Ishikawa (cell line): ENCODE data around the gene PDZK1IP1.

ENCODE experiments used
- CEBPB ChIP-seq: IDR thresholded peaks from 2 replicates; pipeline ENCODE4 v1.6.1; 2012
- CREB1 ChIP-seq: IDR thresholded peaks from 2 replicates; pipeline ENCODE4 v1.6.1; 2012; ENCODE audit warnings: low read depth
- EGR1 ChIP-seq: IDR thresholded peaks from 2 replicates; pipeline ENCODE4 v1.6.1; 2012
- EP300 ChIP-seq: IDR thresholded peaks from 2 replicates; pipeline ENCODE4 v1.6.1; 2012; ENCODE audit warnings: borderline replicate concordance
- FOXM1 ChIP-seq: IDR thresholded peaks from 2 replicates; pipeline ENCODE4 v1.6.1; 2012; ENCODE audit warnings: low read depth, borderline replicate concordance
- NFIC ChIP-seq: IDR thresholded peaks from 2 replicates; pipeline ENCODE4 v1.6.1; 2012
- RAD21 ChIP-seq: IDR thresholded peaks from 2 replicates; pipeline ENCODE4 v1.6.1; 2012; ENCODE audit warnings: low read depth
- TAF1 ChIP-seq: IDR thresholded peaks from 2 replicates; pipeline ENCODE4 v1.6.1; 2012; ENCODE audit warnings: low read depth, mild to moderate bottlenecking
- TCF12 ChIP-seq: IDR thresholded peaks from 2 replicates; pipeline ENCODE4 v1.6.1; 2012; ENCODE audit warnings: low read depth
- TEAD4 ChIP-seq: IDR thresholded peaks from 2 replicates; pipeline ENCODE4 v1.6.1; 2012
- YY1 ChIP-seq: IDR thresholded peaks from 2 replicates; pipeline ENCODE4 v1.6.1; 2012; ENCODE audit warnings: low read depth
- ZBTB7A ChIP-seq: IDR thresholded peaks from 2 replicates; pipeline ENCODE4 v1.6.1; 2012; ENCODE audit warnings: low read depth
- TF ChIP-seq, protein P1 (sequence below): IDR thresholded peaks from 2 replicates; pipeline ENCODE4 v1.6.1; 2012
- TF ChIP-seq, protein P2 (sequence below): IDR thresholded peaks from 2 replicates; pipeline ENCODE4 v1.6.1; 2012
- TF ChIP-seq, protein P3 (sequence below): IDR thresholded peaks from 2 replicates; pipeline ENCODE4 v1.6.1; 2012; ENCODE audit warnings: low read depth, mild to moderate bottlenecking

Gene PDZK1IP1

DNA sequence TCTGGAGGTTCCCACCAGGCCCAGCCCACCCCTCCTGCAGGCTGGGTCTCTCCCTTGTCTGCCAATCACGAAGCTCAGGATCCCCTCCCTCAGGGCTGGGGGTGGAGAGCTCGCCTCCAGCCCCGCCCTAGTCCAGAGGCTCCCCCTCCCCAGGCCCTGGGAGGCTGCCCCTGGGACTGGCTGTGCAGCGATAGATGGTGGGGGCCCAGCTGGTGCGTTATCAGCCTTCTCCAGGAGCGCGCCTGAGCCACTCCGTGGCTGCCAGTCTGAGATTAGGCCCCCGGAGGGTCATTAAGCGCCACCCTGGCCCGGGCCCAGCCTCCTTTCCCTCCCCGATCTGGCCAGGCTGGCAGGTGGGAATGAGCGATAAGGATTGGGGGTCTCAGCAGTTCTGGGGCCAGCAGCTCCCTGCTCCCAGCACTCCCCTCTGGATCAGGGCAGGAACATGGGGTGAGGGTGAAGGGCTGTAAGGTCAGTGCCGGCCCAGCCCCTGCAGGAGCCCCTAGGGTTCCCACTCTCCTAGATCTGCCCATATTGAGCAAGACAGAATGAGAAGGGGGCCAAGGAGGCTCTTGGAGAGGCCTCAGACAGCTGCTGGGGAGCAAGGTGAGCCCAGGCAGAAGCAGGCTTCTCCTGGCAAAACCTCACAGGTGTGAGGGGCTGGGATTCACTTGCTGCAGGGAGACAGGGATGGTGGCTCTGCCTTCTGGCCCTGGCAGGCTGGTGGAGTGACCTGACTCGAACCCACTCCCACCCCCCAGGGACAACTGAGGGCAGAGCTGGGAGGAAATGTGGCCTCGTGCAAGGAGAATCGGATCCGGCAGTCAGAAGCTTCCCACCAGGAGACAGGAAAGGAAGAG lies 8.5 kb downstream of the PDZK1IP1 start:
- TF ChIP-seq, protein P1, sequence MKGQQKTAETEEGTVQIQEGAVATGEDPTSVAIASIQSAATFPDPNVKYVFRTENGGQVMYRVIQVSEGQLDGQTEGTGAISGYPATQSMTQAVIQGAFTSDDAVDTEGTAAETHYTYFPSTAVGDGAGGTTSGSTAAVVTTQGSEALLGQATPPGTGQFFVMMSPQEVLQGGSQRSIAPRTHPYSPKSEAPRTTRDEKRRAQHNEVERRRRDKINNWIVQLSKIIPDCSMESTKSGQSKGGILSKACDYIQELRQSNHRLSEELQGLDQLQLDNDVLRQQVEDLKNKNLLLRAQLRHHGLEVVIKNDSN: no peak
- no peak for TF ChIP-seq EP300

DNA sequence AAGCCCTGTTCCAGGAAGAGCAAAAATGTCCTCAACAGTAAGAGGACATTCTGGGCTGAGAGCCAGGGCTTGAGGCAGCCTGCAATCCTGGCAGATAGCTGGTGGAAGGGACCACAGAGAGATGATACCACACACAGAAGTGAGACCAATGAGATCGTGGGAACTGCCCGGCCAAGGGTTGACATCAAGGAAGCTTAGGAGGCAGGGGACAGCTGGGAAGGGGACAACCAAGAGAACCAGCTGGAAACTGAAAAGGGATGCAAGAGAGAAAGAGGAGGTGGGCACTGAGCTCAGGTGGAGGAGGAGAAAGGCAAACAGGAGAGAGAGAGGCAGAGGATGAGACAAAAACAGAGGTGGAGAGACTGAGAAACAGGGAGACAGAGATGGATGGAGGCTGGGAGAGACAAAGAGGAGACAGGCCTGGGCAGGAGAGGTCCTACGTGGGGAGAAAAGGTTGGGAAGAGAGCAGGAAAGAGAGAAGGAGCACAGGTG lies 9.2 kb downstream of the PDZK1IP1 start:
- TF ChIP-seq, protein P2, sequence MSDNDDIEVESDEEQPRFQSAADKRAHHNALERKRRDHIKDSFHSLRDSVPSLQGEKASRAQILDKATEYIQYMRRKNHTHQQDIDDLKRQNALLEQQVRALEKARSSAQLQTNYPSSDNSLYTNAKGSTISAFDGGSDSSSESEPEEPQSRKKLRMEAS: no peak
- TF ChIP-seq EGR1: no peak
- no peak for TF ChIP-seq EP300
- TF ChIP-seq, protein P1: no peak
- no peak for TF ChIP-seq NFIC
- TF ChIP-seq FOXM1: no peak

DNA sequence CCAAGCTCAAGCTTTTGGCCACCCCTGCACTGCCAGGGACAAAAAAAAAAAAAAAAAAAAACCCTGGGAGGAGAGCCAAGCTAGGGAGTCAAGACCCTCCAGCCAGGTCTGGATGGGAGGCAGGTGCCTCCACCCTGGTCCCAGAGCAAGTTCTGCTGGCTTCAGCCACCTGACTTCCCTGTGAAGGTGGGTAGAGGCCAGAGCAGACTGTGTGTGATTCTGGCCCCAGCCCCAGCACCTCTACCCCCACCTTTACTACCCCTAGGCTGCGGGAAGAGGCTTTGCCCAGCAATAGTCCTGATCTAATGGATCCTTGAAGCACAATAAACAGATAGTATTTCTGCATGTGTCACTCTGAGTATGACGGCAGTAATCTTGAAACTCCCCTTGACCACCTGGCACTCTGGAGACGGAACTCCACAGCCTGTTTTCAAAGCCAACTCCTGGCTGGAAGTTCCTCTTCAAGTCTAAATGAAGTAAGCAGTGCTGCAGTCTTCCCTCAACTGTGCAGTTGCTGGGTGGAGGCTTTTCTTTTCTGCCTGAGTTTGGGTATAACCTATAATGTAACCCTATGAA lies 9.8 kb downstream of the PDZK1IP1 start:
- TF ChIP-seq ZBTB7A: no peak
- TF ChIP-seq CREB1: no peak
- TF ChIP-seq EP300: no peak
- TF ChIP-seq, protein P3, sequence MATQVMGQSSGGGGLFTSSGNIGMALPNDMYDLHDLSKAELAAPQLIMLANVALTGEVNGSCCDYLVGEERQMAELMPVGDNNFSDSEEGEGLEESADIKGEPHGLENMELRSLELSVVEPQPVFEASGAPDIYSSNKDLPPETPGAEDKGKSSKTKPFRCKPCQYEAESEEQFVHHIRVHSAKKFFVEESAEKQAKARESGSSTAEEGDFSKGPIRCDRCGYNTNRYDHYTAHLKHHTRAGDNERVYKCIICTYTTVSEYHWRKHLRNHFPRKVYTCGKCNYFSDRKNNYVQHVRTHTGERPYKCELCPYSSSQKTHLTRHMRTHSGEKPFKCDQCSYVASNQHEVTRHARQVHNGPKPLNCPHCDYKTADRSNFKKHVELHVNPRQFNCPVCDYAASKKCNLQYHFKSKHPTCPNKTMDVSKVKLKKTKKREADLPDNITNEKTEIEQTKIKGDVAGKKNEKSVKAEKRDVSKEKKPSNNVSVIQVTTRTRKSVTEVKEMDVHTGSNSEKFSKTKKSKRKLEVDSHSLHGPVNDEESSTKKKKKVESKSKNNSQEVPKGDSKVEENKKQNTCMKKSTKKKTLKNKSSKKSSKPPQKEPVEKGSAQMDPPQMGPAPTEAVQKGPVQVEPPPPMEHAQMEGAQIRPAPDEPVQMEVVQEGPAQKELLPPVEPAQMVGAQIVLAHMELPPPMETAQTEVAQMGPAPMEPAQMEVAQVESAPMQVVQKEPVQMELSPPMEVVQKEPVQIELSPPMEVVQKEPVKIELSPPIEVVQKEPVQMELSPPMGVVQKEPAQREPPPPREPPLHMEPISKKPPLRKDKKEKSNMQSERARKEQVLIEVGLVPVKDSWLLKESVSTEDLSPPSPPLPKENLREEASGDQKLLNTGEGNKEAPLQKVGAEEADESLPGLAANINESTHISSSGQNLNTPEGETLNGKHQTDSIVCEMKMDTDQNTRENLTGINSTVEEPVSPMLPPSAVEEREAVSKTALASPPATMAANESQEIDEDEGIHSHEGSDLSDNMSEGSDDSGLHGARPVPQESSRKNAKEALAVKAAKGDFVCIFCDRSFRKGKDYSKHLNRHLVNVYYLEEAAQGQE: no peak
- TF ChIP-seq EGR1: no peak
- TF ChIP-seq TEAD4: no peak
- TF ChIP-seq, protein P2: no peak
- no peak for TF ChIP-seq TCF12
- TF ChIP-seq, protein P1: no peak
- no peak for TF ChIP-seq NFIC
- TF ChIP-seq YY1: no peak
- no peak for TF ChIP-seq TAF1
- no peak for TF ChIP-seq RAD21
- no peak for TF ChIP-seq FOXM1
- no peak for TF ChIP-seq CEBPB

DNA sequence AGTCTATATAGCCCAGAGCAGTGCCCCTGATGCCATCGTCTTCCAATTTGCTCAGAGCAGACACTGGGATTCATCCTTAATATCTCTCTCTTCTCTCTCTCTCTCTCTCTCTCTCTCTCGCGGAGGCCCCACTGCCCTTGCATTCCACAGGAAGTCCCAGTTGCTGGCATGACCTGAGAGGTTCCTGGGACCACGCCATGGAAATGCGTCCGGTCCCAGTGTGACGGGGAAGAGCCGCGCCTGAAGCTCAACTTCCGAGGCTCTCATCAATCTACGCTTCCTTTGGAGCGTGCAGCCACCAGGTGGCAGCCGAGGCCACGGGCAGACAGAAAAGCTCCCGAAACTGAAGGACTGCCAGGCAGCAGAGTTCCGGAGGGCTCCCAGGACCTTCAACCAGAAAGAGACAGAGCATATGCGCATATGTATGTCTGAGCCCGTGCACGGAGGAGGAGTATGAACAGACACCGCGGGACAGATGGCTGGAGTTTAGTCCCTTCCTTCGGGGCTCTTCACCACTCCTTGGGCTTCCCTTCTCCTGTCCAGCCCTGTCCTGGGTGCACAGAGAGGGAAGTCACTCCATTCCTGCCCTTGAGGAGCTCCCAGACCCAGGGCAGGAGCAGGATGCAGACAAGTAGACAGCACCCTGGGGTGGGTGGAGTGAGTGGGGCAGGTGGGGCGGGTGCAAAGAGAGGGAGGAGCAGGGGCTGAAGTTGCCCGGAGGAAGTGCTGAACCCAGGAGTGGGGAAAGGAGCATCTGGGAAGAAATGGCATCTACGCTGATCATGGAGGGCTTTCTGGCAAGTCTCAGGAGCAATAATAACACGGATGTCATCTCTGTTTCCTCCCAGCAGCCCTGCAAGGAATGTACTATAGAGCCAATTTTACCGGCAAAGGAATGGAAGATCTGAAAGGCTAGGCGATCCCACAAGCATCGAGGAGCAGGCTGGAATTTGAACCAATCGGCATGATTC lies 10.5 kb downstream of the PDZK1IP1 start:
- TF ChIP-seq YY1: peak; percentile 42
- TF ChIP-seq RAD21: peak; percentile 92
- TF ChIP-seq, protein P2: 0 out of 2 replicates have a peak, but pooled peaks have one; percentile 20
- peak; percentile 95 for TF ChIP-seq CREB1
- TF ChIP-seq EP300: no peak
- no peak for TF ChIP-seq NFIC
- TF ChIP-seq, protein P3: no peak
- peak; percentile 56; the same call in 1 of the 2 replicates for TF ChIP-seq TAF1
- no peak; the same call in 1 of the 2 replicates for TF ChIP-seq TCF12
